ENCODE data around the gene PDSS1.
A peak's percentile ranks its signal among the peaks of the same experiment; 100 is the strongest.
"Not testable (repeated sequence)": the region's sequence is repeated elsewhere in the genome, so short reads cannot be mapped to it uniquely, and the experiment has no call there.

The PDSS1 gene, protein sequence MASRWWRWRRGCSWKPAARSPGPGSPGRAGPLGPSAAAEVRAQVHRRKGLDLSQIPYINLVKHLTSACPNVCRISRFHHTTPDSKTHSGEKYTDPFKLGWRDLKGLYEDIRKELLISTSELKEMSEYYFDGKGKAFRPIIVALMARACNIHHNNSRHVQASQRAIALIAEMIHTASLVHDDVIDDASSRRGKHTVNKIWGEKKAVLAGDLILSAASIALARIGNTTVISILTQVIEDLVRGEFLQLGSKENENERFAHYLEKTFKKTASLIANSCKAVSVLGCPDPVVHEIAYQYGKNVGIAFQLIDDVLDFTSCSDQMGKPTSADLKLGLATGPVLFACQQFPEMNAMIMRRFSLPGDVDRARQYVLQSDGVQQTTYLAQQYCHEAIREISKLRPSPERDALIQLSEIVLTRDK
- total RNA-seq: 11.6 to 101 (median 20.9) reads per million in 17 experiments

- peak; percentile 87 to 94 (median 92) for DNase-seq
Measured at GRCh38 chr10:26697163-26697921, at the start of gene PDSS1. TSS of gene PDSS1 (plus strand) at chr10:26697701. CDS start at chr10:26697712, 11 bp downstream.

DNA sequence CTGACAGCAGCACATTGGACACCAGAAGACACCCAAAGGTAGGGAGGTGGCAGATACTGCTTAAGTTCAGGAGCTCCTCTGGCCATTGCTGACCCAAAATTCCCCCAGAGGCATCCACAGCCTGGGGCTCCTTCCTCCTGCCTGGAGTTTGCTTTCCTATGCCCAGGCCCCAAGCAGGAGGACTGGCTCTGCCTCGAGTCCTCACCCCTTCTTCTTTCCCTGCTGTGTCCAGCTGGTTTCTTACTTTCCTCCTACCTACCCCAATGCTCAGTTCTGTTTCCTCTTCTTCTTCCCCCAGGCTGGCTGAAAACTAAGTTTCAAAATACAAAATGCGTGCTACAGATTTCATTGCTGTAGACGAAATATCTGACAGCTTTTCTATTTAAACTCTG is 49.3 kb upstream of the PDSS1 start:
- DNase-seq: peak in 2 of 4 experiments; percentile 21 to 34

GRCh38 chr10:26650406-26650805 is 47.1 kb upstream of the PDSS1 start:
- no peak for DNase-seq

DNA sequence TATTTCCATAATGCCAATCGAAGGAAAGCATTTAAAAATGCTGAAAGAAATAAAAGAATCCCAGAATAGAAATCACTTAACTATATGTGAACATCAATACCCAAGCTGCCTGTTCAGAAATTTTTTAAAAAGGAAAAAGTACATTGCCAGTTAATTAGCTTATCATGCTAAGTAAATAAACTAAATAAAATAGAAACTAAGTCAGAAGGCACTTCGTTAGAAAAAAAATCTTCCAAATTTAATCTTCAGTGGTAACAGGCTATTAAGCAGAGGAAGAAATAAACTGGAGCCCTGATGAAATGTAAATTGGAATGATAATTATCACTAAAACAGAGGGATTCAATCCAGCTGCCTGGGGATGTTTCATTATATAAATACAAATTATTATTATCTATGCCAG is 46.0 kb upstream of the PDSS1 start:
- DNase-seq: not testable (repeated sequence)

- no peak for DNase-seq
Measured at GRCh38 chr10:26653004-26653403, 44.5 kb upstream of the PDSS1 start.

DNA sequence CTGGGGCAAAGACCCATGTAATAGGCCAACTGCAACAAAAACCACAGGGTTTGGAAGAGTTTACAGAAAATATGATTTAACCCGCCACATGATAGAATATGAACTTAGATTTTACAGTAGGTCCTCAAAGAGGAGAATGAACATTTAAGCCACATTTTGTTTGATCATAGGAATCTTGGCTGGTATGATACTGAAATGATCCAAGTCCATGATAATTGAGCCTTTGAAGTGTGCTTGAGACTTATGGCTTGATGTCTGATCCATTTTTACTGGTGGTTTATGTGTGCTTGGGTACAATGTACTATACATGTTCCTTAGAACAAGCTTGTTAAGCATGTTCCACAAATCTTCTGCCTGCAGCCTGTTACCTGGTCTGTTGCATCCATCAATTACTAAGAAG is 41.8 kb upstream of the PDSS1 start:
- DNase-seq: no peak

DNA sequence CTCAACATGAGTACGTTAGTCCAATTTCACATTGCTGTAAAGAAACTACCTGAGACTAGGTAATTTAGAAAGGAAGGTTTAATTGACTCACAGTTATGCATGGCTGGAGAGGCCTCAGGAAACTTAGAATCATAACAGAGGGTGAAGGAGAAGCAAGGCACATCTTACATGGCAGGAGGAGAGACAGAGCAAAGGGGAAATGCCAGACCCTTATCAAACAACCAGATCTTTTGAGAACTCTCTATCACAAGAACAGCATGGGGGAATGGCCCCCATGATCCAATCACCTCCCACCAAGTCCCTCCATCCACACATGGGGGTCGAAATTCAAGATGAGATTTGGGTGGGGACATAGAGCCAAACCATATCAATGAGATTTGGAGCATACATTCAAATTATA is 34.6 kb upstream of the PDSS1 start:
- no peak for DNase-seq

GRCh38 chr10:26665080-26666048 is 32.1 kb upstream of the PDSS1 start:
- no peak for DNase-seq

DNA sequence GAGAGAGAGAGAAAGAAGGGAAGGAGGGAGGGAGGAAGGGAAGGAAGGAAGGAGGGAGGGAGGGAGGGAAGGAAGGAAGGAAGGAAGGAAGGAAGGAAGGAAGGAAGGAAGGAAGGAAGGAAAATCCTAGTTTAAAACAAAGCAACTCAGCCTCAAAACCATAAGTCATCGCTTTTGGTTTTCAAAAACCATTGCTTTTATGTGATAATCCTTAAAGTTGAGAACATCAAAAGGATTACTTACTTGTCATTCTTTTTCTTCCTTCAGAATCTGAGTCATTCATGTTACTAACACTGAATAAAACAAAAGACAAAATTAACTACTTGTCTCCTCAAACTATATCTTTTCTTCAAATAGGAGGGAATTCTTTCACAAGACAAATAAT is 21.6 kb upstream of the PDSS1 start:
- DNase-seq: no peak

DNA sequence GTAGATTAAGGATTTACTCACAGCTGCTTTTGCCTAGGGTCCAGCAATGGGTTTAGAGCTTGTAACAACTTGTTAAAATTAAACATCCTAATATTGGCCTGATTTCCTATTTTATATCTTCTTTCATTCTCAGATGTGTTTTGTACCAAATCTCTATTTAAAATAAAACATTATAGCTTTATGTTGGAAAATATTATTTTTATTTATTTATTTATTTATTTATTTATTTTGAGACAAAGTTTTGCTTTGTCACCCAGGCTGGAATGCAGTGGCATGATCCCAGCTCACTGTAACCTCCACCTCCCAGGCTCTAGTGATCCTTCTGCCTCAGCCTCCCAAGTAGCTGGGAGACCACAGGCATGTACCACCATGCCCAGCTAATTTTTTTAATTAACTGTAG is 17.9 kb upstream of the PDSS1 start:
- no peak for DNase-seq

DNA sequence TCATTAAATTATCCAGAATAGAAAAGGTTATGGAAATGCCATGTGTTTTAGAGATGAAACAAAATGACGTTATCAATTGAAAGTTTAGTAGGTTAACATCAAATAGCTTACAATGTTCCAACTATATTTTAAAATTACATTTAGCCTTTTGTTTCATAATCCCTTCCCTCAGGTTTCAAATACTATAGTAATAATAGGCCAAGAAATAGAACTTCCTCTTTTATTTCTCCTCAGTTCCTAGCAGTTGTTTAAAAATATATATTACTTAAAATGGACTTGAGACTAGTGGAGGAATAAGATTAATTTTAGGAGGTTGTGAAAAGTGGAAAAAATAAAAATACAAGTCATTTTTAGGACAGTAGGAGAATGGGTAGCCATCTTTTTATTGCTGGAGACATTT is 16.4 kb upstream of the PDSS1 start:
- peak in 2 of 4 experiments; percentile 44 to 52 for DNase-seq

GRCh38 chr10:26681971-26682370 is 15.5 kb upstream of the PDSS1 start:
- DNase-seq: peak in 1 of 4 experiments; percentile 36

GRCh38 chr10:26682931-26683330 is 14.6 kb upstream of the PDSS1 start:
- no peak for DNase-seq

GRCh38 chr10:26684667-26685264 is 12.7 kb upstream of the PDSS1 start:
- peak; percentile 55 to 69 (median 66) for DNase-seq

DNA sequence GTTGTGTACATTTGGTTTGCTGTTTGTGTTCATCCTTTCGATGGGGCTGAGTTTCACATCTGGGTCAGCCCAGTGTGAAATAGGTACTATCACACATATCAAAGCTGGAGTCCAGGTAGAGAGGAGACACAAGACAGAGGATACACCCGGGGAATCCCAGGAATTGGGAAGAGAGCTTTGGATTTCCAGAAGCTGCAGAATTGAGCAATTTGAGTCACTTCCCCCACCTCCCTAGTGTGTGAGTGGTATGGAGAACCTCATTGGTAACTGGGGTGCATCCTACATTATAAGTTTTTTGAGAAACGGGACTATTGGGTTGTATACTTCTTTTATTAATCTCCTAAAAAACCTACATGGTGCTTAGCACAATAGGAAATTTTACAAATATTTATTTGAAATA is 12.1 kb upstream of the PDSS1 start:
- DNase-seq: peak in 2 of 4 experiments; percentile 40 to 55

GRCh38 chr10:26689399-26689798 is 8.1 kb upstream of the PDSS1 start:
- no peak for DNase-seq

- DNase-seq: peak in 3 of 4 experiments; percentile 26 to 69 (median 48)
Measured at GRCh38 chr10:26690731-26691475, 6.6 kb upstream of the PDSS1 start.

DNA sequence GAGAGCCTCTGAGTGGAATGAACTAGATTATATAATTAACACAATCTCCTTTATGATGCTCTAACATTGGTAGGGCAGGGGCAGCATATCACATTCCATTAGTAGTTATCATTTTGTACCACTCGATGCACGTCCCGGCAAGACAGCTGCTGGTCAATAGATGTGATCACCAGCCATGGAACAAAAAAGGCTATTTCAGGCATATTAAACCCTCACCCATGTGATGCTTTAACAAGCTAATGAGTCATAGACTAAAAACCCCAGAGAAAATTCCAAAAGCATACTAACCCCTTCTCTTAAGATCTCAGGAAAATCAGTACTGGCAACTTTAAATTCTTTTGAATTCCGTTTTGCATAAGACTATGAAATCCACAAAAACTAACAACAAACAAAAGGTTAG is 3.0 kb upstream of the PDSS1 start:
- DNase-seq: not testable (repeated sequence)

DNA sequence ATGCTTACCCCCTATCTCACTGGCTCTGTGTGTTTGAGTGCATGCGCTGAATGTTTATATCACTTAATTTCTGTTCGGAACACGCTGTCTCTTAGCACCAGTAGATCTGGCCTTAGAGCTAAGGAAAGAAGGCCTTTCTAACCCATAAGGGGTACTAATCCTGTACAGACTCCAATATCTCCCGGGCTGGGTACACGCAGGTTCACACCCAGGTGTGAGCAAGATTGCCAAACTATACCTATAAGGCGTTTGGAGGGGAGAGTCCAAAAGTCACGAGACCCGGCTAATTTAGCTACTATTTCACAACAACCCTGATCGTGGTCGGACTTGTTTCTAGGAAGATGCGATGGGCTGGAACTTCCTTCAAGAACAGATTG is 727 bp upstream of the PDSS1 start:
- no peak for DNase-seq

GRCh38 chr10:26697922-26698608 is 564 bp downstream of the PDSS1 start:
- peak in 1 of 4 experiments; percentile 22 for DNase-seq

- DNase-seq: no peak
Measured at GRCh38 chr10:26698909-26699308, 1.4 kb downstream of the PDSS1 start.
